H7 (cell line): Measurements from ENCODE around the gene INS. TPM values are rescaled to one million over a fixed set of nuclear protein-coding genes. Genes with fewer than 3 reads are reported as not detected.

ENCODE experiments used
- DNase-seq: peaks from one replicate; pipeline ENCODE4 v3.0.0; 2012
- H3K27me3 ChIP-seq: 2 replicates; pipeline ENCODE4 v1.6.0; 2011; ENCODE audit warnings: mild to moderate bottlenecking, low read length; ENCODE audit not compliant: control insufficient read depth, insufficient read depth
- H3K36me3 ChIP-seq: replicated peaks from 2 replicates; pipeline ENCODE4 v1.5.1; 2011; ENCODE audit warnings: low read length; ENCODE audit not compliant: control insufficient read depth, insufficient read depth
- H3K4me3 ChIP-seq: 2 replicates; pipeline ENCODE4 v1.5.1; 2011; ENCODE audit warnings: low read depth, mild to moderate bottlenecking, control low read depth, low read length, moderate library complexity; ENCODE audit not compliant: insufficient read depth
- total RNA-seq: library from RNA; depleted of rRNA; stranded (reverse); fragments of >200 nt; shearing (Covaris generic); gene quantifications from 2 replicates; pipeline ENCODE4 v1.2.3, GENCODE V29; 2014

The INS gene
- total RNA-seq, 1 experiment from 2014 or later: not detected

DNA sequence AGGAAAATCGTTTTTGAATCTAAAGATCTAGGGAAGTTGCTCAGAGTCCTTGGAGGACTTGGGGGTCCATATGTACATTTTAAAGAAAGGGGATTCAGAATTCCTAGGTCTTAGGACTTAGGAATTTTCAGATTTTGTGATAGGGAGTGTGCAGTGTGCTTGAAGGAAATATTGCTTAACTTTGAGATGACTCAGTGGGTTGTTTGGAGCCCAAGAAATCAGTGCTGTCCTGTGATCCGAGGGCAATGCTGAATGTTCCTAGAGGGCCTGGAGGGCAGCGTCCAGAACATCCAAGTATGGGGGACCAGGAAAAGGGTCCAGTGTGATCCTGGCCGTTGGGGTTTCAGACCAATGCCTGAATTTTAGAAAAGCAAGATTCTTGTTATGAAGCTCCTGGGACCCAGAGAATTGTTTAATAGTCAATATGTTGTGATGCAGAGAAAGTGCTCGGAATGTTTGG, 18.7 kb downstream of the INS start:
- DNase-seq: no peak
- H3K36me3 ChIP-seq: no peaks in the 10 kb centered on the region
- no peak overlapping the region for H3K4me3 ChIP-seq
- H3K27me3 ChIP-seq: peaks cover 96% of the 10 kb centered on the region

DNA sequence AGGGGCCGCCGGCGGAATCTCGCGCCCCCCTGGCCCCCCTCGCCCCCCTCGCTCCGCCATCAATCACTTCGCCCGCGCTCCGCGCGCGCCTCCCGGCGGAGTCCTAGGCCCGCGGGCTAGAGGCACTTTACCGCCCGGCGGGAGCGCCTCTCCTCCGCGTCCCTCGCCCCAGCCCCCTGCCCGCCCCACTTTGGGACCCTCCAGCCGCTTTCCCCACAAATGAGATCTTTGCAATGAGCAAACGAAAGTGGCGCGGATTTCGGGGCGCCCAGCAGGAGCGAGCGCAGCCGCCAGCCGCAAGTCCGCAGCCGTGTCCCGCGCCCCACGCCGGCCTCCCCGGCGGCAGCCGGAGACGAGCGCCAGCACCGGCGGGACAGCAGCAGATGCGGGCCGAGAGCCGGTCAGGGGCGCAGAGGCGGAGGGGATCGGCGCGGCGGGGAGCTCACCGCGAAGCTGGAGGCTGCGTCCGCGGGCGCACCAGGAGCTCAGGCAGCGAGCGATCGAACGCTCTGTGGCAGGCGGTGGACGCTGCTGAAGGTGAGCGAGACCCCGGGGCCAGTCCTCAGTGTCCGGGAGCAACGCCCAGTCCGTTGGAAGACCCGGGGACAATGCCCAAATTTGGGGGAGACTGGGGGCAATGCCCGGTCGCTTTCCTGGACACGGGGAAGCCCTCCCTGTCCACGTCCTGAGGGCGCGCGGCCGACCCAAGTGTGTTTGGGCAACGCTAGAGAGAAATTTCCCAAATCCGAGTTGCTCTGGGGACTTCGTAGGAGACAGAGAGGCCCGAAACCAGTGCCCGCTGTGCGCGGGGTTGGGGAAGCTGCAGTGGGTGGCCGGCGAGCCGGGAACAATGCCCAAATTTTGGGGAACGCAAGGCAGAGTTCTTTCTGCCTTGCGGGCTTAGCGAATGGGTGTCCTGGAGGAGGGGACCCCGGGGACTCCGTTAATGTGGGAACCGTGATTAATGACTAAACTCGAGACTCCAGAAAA, 20.3 kb downstream of the INS start:
- H3K27me3 ChIP-seq: peaks cover 95% of the 10 kb centered on the region
- H3K4me3 ChIP-seq: no peak overlapping the region
- DNase-seq: peak; percentile 87

DNA sequence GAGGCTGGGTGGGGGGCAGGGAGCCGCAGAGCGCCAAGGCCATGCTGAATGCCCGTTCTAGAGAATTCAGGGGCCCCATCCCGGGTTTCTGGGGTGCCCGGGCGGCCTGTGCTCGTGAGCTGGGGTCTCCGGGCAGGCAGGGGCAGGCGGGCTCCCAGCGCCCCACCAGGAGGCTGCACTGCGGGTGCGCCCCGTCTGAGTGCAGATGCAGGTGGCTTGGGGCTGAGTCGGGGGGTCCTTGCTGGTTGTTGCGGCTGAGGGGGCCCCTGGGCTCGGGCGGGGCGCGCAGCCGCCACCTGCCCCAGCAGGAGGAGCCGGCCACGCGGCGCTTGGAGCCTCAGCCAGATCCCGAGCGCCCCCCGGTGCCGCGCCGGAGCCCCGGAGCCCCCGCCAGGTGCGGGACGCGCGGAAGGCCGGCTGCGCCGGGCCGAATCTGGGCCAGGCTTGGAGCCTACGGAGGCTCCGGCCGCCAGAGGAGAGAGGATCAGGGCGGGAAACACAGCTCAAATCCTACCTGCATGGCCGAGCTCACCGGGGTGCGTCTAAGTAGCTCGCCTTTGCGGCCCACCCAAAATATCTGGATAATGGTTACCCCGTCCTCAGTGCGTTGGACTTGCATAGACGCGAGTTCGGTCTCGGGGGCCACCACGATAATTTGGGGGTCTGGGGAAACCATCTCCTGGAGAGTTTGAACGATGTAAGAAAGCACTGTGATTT, 21.2 kb downstream of the INS start:
- Histone ChIP-seq H3K27me3 (peaks cover 86% of the 10 kb centered on the region), H3K4me3 (peak overlapping the region; percentile 5; the same call in 1 of the 2 replicates), H3K36me3 (no peaks in the 10 kb centered on the region)
- peak; percentile 85 for DNase-seq

More for the DNA sequence above, 20.3 kb downstream of the INS start:
- no peaks in the 10 kb centered on the region for H3K36me3 ChIP-seq

DNA sequence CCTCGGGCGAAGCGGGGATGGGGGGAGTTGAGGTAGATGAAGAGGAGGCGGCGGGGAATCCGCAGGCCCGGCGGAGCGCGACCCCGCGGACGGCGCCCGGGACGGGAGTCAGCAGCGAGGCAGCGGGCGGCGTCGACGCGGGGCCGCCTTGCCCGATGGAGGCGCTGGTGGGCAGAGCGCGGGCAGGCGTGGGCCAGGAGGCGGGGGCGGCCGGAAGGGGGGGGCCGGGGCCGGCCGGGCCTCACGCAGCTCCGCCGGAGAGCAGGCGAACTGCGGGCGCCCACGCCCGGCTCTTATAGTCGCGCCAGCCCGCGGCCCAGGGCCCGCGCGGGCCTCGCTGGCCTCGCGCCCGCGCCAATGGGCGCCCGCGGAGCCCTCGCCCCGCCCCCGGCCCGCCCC, 21.9 kb downstream of the INS start, which contains the start of gene IGF2:
Gene IGF2 (minus strand): TSS at position 267 of the 399 bp plus-strand sequence. CDS start 3,866 bp downstream, outside the sequence.
- H3K27me3 ChIP-seq: peaks cover 80% of the 10 kb centered on the region
- peak; percentile 91 for DNase-seq
- peak within 1 kb of the TSS; percentile 17; the same call in 1 of the 2 replicates for H3K4me3 ChIP-seq
- no peaks in the 10 kb centered on the region for H3K36me3 ChIP-seq

DNA sequence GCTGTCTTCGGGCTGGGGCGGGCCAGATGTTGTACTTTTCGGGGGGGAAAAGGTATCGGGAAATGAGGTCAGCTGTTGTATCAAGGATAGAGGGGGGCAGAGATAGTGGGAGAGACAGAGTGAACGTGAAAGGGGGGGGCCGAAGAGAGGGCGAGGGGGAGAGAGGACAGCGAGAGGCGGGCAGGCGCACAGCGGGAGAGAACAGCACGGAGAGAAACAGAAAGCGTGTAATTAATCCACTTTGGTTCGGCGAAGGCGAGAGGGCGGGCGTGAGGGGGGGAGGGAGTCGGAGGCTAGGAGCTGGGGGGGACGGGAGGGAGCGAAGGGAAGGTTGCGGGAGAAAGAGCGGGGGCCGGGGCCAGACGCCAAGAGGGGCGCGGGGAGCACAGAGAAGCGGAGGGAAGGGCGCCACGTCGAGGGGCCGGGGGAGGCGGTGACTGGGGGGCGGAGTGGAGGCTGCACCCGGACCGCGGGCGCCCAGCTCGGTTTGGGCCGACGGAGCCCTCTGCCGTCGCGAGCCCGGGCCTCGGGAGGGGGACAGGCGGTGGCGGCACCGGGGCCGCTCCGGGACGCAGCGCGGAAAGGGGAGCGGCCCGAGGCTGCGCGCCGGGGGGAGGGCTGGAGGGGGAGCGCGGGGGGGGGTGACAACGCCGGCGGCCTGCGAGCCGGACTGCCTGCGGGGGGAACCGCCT, 22.4 kb downstream of the INS start:
- H3K4me3 ChIP-seq: peak overlapping the region; percentile 17; the same call in 1 of the 2 replicates
- H3K27me3 ChIP-seq: peaks cover 74% of the 10 kb centered on the region
- no peaks in the 10 kb centered on the region for H3K36me3 ChIP-seq
- DNase-seq: peak; percentile 86

DNA sequence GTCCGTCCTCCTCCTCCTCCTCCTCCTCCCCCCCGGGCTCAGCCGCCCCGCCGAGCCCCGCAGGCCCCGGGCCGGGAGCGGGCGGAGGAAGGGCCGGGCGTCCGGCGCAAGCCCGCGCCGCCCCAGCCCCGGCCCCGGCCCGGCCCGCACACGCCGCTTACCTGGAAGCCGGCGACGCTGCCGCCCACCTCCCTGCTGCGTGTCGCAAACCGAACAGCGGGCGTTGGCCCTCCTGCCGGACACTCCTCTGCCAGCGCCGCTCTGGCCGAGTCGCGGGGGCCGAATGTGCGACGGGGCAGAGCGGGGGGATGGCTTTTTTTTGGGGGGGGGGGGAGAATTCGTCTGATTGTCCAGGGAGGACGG, 23.0 kb downstream of the INS start:
- no peaks in the 10 kb centered on the region for H3K36me3 ChIP-seq
- DNase-seq: peak; percentile 90
- peaks cover 69% of the 10 kb centered on the region for H3K27me3 ChIP-seq
- H3K4me3 ChIP-seq: peak overlapping the region; percentile 36

DNA sequence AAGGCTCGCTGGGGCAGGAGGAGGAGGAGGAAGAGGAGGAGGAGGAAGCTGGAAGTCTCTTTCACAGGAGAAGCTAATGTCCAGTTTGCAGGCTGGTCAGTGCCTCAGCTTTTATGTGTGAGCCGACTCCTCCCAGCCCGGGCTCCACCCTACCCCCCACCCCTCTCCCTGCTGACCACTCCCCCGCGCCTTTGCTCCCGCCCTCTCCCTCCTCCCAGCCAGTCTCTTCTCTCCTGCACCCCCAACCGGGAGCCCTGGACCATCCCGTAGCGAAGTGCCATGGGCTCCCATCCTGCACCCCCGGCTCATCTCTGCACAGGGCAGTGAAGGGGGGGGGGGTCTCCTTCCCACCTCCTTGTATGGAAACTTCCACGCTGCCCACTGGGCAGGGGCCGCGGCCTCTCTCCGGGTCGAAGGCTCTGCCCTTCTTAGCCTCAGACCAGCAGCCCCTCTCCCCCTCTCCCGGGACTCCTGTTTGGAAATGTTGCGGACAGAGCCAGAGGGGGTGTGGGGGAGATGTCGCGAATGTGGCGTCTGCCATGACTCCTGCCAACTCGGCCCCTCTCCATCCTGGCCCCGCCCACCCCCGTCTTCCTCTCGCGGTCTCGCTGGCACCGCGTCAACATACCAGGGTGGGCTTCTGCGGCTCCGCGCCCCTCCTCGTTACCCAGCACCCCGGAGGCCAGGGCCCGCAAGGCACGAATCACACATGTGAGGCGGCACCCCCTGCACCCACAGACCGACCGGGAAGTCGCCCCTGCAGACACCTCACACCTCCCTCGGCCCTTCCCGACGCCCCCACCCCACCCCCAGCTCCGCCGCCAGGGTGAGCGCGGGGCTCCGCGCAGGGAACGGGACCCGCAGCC, 23.6 kb downstream of the INS start:
- peak; percentile 98 for DNase-seq
- H3K27me3 ChIP-seq: peaks cover 63% of the 10 kb centered on the region
- H3K4me3 ChIP-seq: peak overlapping the region; percentile 36
- H3K36me3 ChIP-seq: no peaks in the 10 kb centered on the region

DNA sequence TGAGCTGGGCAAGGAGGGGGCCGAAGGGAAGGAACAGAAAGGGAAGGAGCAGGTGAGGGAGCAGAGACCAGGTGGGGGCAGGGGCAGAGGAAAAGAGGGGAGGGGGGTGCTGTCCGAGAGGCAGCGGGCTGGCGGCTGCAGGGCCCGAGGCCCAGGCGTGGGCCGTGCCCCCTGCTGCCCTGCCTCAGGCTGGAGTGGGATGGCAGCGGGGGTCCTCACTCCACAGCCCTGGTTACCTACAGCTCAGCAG, 24.1 kb downstream of the INS start:
- DNase-seq: peak; percentile 87
- peak overlapping the region; percentile 15; the same call in 1 of the 2 replicates for H3K4me3 ChIP-seq
- H3K27me3 ChIP-seq: peaks cover 57% of the 10 kb centered on the region
- no peaks in the 10 kb centered on the region for H3K36me3 ChIP-seq

DNA sequence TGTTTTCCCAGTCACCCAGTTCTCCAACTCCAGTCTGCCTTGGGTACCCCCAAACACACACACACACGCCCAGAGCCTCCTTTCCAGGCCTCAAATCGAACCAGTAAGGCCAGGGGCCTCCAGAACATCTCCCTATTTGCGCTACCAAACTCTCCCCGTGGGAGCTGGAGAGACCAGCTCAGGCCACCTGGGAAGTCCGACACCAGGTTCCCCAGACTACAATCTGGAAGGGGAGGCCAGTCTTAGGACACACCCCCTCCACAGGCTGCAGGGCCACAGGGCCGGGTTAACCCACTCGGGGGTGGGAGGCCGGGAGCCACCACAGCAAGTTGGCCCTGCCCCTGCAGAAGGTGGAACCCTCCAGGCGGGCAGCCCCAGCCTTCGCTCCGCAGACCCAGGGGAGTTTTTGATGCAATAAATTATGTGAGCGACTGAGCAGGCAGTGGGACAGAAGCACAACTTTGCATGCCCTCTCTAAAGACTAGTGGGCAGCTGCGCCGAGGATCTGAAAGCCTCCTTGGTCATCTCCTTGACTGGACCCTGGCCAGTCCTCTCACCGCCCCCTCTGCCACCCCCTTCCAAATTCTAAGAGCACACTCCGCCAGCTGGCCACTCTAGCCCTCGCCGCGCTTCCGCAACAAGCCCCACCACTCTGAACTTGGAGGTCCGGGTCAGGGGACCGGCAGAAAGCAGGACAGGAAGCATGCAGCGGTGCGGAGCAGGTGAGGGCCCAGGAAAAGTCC, 24.6 kb downstream of the INS start:
- no peak overlapping the region for H3K4me3 ChIP-seq
- peaks cover 52% of the 10 kb centered on the region for H3K27me3 ChIP-seq
- no peaks in the 10 kb centered on the region for H3K36me3 ChIP-seq
- no peak for DNase-seq

DNA sequence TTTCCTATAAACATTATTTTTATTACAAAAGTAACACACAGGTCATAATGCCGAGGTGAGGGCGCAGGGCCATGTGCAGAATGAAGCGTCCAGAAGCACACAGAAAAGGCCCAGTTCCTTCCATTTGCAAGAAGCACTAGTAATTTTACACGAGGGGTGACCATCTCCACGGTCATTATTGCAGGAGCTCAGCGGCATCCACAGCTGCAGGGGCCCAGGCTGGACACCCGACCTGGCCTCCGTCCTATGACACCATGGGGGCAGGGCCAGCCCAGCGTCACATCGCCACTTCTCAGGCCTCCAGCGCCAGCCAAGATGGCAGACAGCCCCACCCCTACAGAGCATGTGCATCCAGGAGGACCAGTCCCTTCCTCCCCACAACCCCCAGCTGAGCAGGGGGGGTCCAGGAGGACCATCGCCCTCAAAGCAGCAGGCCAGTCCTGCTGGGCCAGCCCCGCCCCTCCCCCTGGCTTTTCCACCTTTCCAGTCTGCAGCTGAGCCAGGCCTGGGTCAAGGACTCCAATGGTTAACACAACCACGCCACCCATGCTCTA, 25.3 kb downstream of the INS start:
- no peaks in the 10 kb centered on the region for H3K36me3 ChIP-seq
- no peak for DNase-seq
- H3K27me3 ChIP-seq: peaks cover 46% of the 10 kb centered on the region
- no peak overlapping the region for H3K4me3 ChIP-seq

DNA sequence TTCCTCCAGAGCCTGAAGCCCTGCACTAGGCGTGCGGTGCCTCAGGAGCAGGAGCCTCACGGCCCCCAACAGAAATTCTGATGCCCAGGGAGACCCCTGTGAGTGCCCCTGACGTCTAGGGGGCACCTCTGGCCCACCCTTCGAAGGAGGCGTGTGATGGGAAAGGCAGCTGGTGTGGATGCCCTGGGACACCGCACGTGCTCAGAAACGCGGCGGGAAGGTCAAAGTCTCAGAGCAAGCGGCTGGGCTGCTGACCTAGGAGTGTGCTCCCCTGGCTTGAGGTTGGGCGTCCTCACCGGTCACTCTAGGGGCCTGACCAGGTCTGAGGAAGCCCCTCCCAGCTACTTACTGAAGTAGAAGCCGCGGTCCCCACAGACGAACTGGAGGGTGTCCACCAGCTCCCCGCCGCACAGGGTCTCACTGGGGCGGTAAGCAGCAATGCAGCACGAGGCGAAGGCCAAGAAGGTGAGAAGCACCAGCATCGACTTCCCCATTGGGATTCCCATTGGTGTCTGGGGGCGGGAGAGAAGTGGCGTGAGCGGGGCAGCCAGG, 25.9 kb downstream of the INS start:
- peaks cover 39% of the 10 kb centered on the region for H3K27me3 ChIP-seq
- H3K4me3 ChIP-seq: no peak overlapping the region
- DNase-seq: no peak
- no peaks in the 10 kb centered on the region for H3K36me3 ChIP-seq

DNA sequence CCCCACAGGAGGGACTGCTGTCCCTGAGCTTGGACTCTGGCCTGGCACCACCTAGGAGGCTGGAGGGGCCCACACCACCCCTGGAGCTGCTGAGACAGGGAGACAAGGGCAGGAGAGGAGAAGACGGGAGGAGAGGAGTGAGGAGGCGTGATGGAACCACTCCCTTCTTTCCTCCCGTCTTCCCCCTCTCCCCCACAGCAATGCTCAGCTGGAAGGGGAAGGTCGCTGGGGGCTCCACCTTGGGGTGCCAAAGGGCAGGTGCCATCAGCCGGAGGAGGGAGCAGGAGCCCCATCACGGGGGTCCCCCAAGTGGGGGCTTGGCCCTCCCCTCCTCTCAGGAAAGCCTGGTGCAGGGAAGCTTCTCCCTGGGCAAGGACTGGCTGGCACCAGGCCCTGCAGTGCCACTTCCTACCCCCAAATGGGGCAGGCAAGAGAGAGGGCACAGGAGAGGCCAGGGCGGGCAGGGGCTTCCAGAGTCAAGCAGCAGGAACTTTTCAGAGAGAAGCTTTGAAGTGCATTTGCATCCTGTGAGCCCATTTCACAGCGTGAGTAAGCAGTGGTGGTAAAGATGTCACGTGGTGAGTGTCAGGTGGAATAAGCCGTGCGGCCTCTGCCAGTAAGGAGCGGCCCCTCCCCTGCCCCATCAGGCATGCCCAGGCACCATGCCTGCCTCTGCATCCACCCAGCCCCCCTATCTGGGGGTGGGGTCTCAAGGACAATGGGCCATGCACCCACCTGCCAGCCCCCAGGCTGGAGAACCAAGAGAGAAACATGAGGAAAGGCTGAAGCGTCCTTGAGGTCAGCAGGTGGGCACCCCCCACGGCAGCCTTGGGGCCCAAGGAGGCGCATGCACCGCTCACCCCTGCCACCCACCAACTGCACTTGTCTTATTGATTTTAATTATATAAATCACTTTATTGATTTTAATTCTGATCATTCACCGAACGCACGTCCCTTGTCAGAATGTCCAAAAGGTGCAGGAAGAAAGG, 26.7 kb downstream of the INS start:
- no peak for DNase-seq
- no peaks in the 10 kb centered on the region for H3K36me3 ChIP-seq
- peaks cover 33% of the 10 kb centered on the region for H3K27me3 ChIP-seq
- no peak overlapping the region for H3K4me3 ChIP-seq
